ENCODE measurements around the gene CYP4F2.

DNA sequence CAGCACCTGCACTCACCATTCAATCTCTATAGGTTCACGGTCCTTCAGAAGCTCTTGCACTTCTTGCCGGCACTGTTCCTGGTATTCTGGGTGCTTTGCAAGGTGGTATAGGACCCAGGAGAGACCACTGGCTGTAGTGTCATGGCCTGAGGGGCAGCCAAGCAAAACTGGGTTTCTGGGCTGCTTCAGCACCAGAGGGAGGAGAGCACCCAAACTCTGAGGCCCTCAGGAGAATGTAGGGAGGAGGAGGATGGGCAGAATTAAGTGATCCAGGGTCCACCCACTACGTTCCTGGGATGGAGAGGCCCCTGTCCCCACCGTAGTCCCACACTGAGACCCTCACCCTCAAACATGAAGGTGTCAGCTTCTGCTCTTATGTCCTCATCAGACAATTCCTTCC, 24.1 kb upstream of the CYP4F2 start:
- no peak for TF ChIP-seq POLR2A (IDR thresholded peaks at IDR 0.05)
- TF ChIP-seq, protein P1, sequence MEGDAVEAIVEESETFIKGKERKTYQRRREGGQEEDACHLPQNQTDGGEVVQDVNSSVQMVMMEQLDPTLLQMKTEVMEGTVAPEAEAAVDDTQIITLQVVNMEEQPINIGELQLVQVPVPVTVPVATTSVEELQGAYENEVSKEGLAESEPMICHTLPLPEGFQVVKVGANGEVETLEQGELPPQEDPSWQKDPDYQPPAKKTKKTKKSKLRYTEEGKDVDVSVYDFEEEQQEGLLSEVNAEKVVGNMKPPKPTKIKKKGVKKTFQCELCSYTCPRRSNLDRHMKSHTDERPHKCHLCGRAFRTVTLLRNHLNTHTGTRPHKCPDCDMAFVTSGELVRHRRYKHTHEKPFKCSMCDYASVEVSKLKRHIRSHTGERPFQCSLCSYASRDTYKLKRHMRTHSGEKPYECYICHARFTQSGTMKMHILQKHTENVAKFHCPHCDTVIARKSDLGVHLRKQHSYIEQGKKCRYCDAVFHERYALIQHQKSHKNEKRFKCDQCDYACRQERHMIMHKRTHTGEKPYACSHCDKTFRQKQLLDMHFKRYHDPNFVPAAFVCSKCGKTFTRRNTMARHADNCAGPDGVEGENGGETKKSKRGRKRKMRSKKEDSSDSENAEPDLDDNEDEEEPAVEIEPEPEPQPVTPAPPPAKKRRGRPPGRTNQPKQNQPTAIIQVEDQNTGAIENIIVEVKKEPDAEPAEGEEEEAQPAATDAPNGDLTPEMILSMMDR (IDR thresholded peaks at IDR 0.05 in 8 of 11, conservative IDR thresholded peaks at IDR 0.05 in 3 of 11) = no peak
